Neuron (in vitro differentiated cells): ENCODE results near the gene ADPRHL1.

Experiments used
- H2AFZ ChIP-seq: one replicate; pipeline ENCODE4 v1.6.1; 2013; ENCODE audit warnings: low read depth, mild to moderate bottlenecking, inconsistent platforms, low read length, moderate library complexity
- H3K27me3 ChIP-seq: one replicate; pipeline ENCODE4 v1.6.1; 2013; ENCODE audit warnings: low read length; ENCODE audit not compliant: insufficient read depth
- H3K36me3 ChIP-seq: one replicate; pipeline ENCODE4 v1.6.1; 2013; ENCODE audit warnings: low read length; ENCODE audit not compliant: insufficient read depth
- H3K4me1 ChIP-seq: one replicate; pipeline ENCODE4 v1.6.1; 2013; ENCODE audit warnings: low read length; ENCODE audit not compliant: insufficient read depth
- H3K4me3 ChIP-seq: 2 replicates; pipeline ENCODE4 v1.5.1; 2013; ENCODE audit warnings: mild to moderate bottlenecking, low read length, moderate library complexity
- H3K9me3 ChIP-seq: one replicate; pipeline ENCODE4 v1.6.1; 2013; ENCODE audit warnings: low read length

ADPRHL1 gene

GRCh38 chr13:113430378-113431110, 22.7 kb downstream of the ADPRHL1 start:
- Histone ChIP-seq H3K4me1 (no peaks in the 10 kb centered on the region), H3K27me3 (no peaks in the 10 kb centered on the region), H2AFZ (no peak overlapping the region), H3K36me3 (no peaks in the 10 kb centered on the region), H3K4me3 (no peak overlapping the region), H3K9me3 (no peaks in the 10 kb centered on the region)

- Histone ChIP-seq H3K9me3 (no peaks in the 10 kb centered on the region), H3K36me3 (no peaks in the 10 kb centered on the region), H2AFZ (no peak overlapping the region), H3K4me3 (no peak overlapping the region), H3K4me1 (no peaks in the 10 kb centered on the region), H3K27me3 (no peaks in the 10 kb centered on the region)
Observed at GRCh38 chr13:113429608-113429985, 23.7 kb downstream of the ADPRHL1 start.

GRCh38 chr13:113428871-113429607, 24.2 kb downstream of the ADPRHL1 start:
- H3K4me3 ChIP-seq, result no peak overlapping the region

GRCh38 chr13:113428469-113428865, 24.8 kb downstream of the ADPRHL1 start:
- Histone ChIP-seq H3K9me3 (no peaks in the 10 kb centered on the region), H3K4me1 (no peaks in the 10 kb centered on the region), H3K36me3 (no peaks in the 10 kb centered on the region), H3K27me3 (no peaks in the 10 kb centered on the region), H3K4me3 (no peak overlapping the region), H2AFZ (no peak overlapping the region)

More at GRCh38 chr13:113428871-113429607, 24.2 kb downstream of the ADPRHL1 start:
- H3K9me3 ChIP-seq, result no peaks in the 10 kb centered on the region
- no peaks in the 10 kb centered on the region for H3K4me1 ChIP-seq
- no peaks in the 10 kb centered on the region for H3K36me3 ChIP-seq
- H3K27me3 ChIP-seq, result no peaks in the 10 kb centered on the region
- no peak overlapping the region for H2AFZ ChIP-seq

GRCh38 chr13:113427562-113428468, 25.5 kb downstream of the ADPRHL1 start:
- Histone ChIP-seq H3K4me1 (no peaks in the 10 kb centered on the region), H3K36me3 (no peaks in the 10 kb centered on the region), H3K9me3 (no peaks in the 10 kb centered on the region), H3K4me3 (no peak overlapping the region), H2AFZ (no peak overlapping the region), H3K27me3 (no peaks in the 10 kb centered on the region)

GRCh38 chr13:113426591-113426986, 26.7 kb downstream of the ADPRHL1 start:
- H3K4me3 ChIP-seq, result no peak overlapping the region
- no peaks in the 10 kb centered on the region for H3K9me3 ChIP-seq
- peaks cover 2% of the 10 kb centered on the region for H3K4me1 ChIP-seq
- no peaks in the 10 kb centered on the region for H3K27me3 ChIP-seq
- H3K36me3 ChIP-seq, result no peaks in the 10 kb centered on the region
- no peak overlapping the region for H2AFZ ChIP-seq

GRCh38 chr13:113425941-113426590, 27.2 kb downstream of the ADPRHL1 start:
- Histone ChIP-seq H3K4me1 (peaks cover 2% of the 10 kb centered on the region), H3K27me3 (no peaks in the 10 kb centered on the region), H3K36me3 (no peaks in the 10 kb centered on the region), H3K4me3 (no peak overlapping the region), H2AFZ (no peak overlapping the region), H3K9me3 (no peaks in the 10 kb centered on the region)

GRCh38 chr13:113423520-113424163, 29.6 kb downstream of the ADPRHL1 start:
- no peak overlapping the region for H3K4me3 ChIP-seq
- no peaks in the 10 kb centered on the region for H3K27me3 ChIP-seq
- peaks cover 2% of the 10 kb centered on the region for H3K4me1 ChIP-seq
- no peaks in the 10 kb centered on the region for H3K36me3 ChIP-seq
- no peaks in the 10 kb centered on the region for H3K9me3 ChIP-seq
- no peak overlapping the region for H2AFZ ChIP-seq

- H2AFZ ChIP-seq, result no peak overlapping the region
- H3K9me3 ChIP-seq, result no peaks in the 10 kb centered on the region
- H3K27me3 ChIP-seq, result no peaks in the 10 kb centered on the region
- H3K36me3 ChIP-seq, result no peaks in the 10 kb centered on the region
- no peak overlapping the region for H3K4me3 ChIP-seq
- peaks cover 2% of the 10 kb centered on the region for H3K4me1 ChIP-seq
Observed at GRCh38 chr13:113422807-113423519, 30.3 kb downstream of the ADPRHL1 start.

- H3K9me3 ChIP-seq, result no peaks in the 10 kb centered on the region
- no peak overlapping the region for H2AFZ ChIP-seq
- H3K27me3 ChIP-seq, result no peaks in the 10 kb centered on the region
- H3K36me3 ChIP-seq, result no peaks in the 10 kb centered on the region
- no peak overlapping the region for H3K4me3 ChIP-seq
- H3K4me1 ChIP-seq, result peaks cover 8% of the 10 kb centered on the region
Observed at GRCh38 chr13:113421673-113422270, 31.5 kb downstream of the ADPRHL1 start.

GRCh38 chr13:113420833-113421600, 32.3 kb downstream of the ADPRHL1 start:
- Histone ChIP-seq H3K36me3 (no peaks in the 10 kb centered on the region), H3K4me1 (peaks cover 8% of the 10 kb centered on the region), H3K4me3 (no peak overlapping the region), H3K9me3 (no peaks in the 10 kb centered on the region), H2AFZ (no peak overlapping the region), H3K27me3 (no peaks in the 10 kb centered on the region)
